Keratinocyte (primary cell): ENCODE data around the gene CMAS.

Experiments used
- CTCF ChIP-seq, 3 experiments: IDR thresholded peaks in 1 of 3; conservative IDR thresholded peaks in 1 of 3; optimal IDR thresholded peaks in 1 of 3; 2 replicates in 2 of 3; 3 replicates in 1 of 3; pipeline versions ENCODE3 to v1.5.1; 2011; ENCODE audit warnings: low read length in 3 of 3, mild to moderate bottlenecking in 3 of 3, moderate library complexity in 2 of 3, control low read depth in 1 of 3, inconsistent platforms in 1 of 3; ENCODE audit not compliant: insufficient read depth in 2 of 3; ENCODE audit errors: extremely low read depth in 1 of 3
- EZH2 ChIP-seq: IDR thresholded peaks from one replicate; pipeline ENCODE4 v1.6.1; 2012; ENCODE audit warnings: inconsistent platforms, mild to moderate bottlenecking, low read length, moderate library complexity

GRCh38 chr12:22100958-22101748, 55.1 kb downstream of the CMAS start:
- TF ChIP-seq CTCF (optimal IDR thresholded peaks at IDR 0.05 in 1 of 3, IDR thresholded peaks at IDR 0.05 in 1 of 3, conservative IDR thresholded peaks at IDR 0.05 in 1 of 3; ENCODE audit: extremely low read depth in 1 of 3, insufficient read depth in 2 of 3, low read length in 3 of 3) (peak; percentile 61 to 78 (median 70)), EZH2 (no peak)
